NT2/D1 (cell line): ENCODE results near the gene CFAP206.

Experiments
- DNase-seq: peaks from one replicate; pipeline ENCODE4 v3.0.0-alpha.2; 2011; ENCODE audit warnings: low read depth, low spot score
- H3K27me3 ChIP-seq: 2 replicates; pipeline ENCODE4 v1.6.0; 2011; ENCODE audit warnings: mild to moderate bottlenecking; ENCODE audit not compliant: insufficient read length, insufficient read depth
- H3K36me3 ChIP-seq: 2 replicates; pipeline ENCODE4 v1.6.1; 2011; ENCODE audit warnings: mild to moderate bottlenecking, low read length, mixed read lengths; ENCODE audit not compliant: insufficient read depth, insufficient read length
- H3K4me1 ChIP-seq: 2 replicates; pipeline ENCODE4 v1.5.1; 2011; ENCODE audit not compliant: insufficient read depth, insufficient read length
- H3K4me3 ChIP-seq: 2 replicates; pipeline ENCODE4 v1.5.1; 2011; ENCODE audit warnings: low read depth; ENCODE audit not compliant: insufficient read length
- H3K9ac ChIP-seq: 2 replicates; pipeline ENCODE4 v1.6.0; 2011; ENCODE audit warnings: low read depth; ENCODE audit not compliant: insufficient read length
- H3K9me3 ChIP-seq: 2 replicates; pipeline ENCODE4 v1.5.1; 2011; ENCODE audit warnings: mild to moderate bottlenecking, low read length; ENCODE audit not compliant: insufficient read depth
- SUZ12 ChIP-seq: IDR thresholded peaks from 2 replicates; pipeline ENCODE4 v1.6.1; 2011; ENCODE audit not compliant: insufficient read length, insufficient read depth; ENCODE audit errors: extremely low read depth
- YY1 ChIP-seq: IDR thresholded peaks from 2 replicates; pipeline ENCODE4 v1.6.1; 2011; ENCODE audit not compliant: insufficient read length, insufficient read depth
- ZNF274 ChIP-seq: IDR thresholded peaks from 2 replicates; pipeline ENCODE4 v1.6.1; 2011; ENCODE audit warnings: mild to moderate bottlenecking, low read depth, low read length

CFAP206 gene

GRCh38 chr6:87378947-87379346 lies 28.8 kb upstream of the CFAP206 start:
- no peaks in the 10 kb centered on the region for H3K4me1 ChIP-seq
- DNase-seq: no peak
- no peak overlapping the region for H3K9ac ChIP-seq
- no peaks in the 10 kb centered on the region for H3K27me3 ChIP-seq
- H3K9me3 ChIP-seq: no peaks in the 10 kb centered on the region
- no peak overlapping the region for H3K4me3 ChIP-seq
- no peaks in the 10 kb centered on the region for H3K36me3 ChIP-seq
- TF ChIP-seq ZNF274 (no peak), SUZ12 (no peak), YY1 (no peak)

- H3K4me3 ChIP-seq: no peak overlapping the region
- TF ChIP-seq ZNF274: no peak
- no peak for TF ChIP-seq YY1
- TF ChIP-seq SUZ12: no peak
- H3K4me1 ChIP-seq: no peaks in the 10 kb centered on the region
- DNase-seq: no peak
- no peaks in the 10 kb centered on the region for H3K36me3 ChIP-seq
- no peaks in the 10 kb centered on the region for H3K9me3 ChIP-seq
- no peak overlapping the region for H3K9ac ChIP-seq
- no peaks in the 10 kb centered on the region for H3K27me3 ChIP-seq
These were observed 24.9 kb upstream of the CFAP206 start for GRCh38 chr6:87382861-87383260.

- DNase-seq: no peak
- no peaks in the 10 kb centered on the region for H3K36me3 ChIP-seq
- TF ChIP-seq SUZ12 (no peak), ZNF274 (no peak), YY1 (no peak)
- H3K4me3 ChIP-seq: no peak overlapping the region
- no peak overlapping the region for H3K9ac ChIP-seq
- no peaks in the 10 kb centered on the region for H3K4me1 ChIP-seq
- H3K9me3 ChIP-seq: no peaks in the 10 kb centered on the region
- H3K27me3 ChIP-seq: no peaks in the 10 kb centered on the region
These were observed 23.7 kb upstream of the CFAP206 start for GRCh38 chr6:87384038-87384437.

GRCh38 chr6:87384449-87384848 lies 23.3 kb upstream of the CFAP206 start:
- no peaks in the 10 kb centered on the region for H3K27me3 ChIP-seq
- no peaks in the 10 kb centered on the region for H3K4me1 ChIP-seq
- H3K9me3 ChIP-seq: no peaks in the 10 kb centered on the region
- no peaks in the 10 kb centered on the region for H3K36me3 ChIP-seq
- no peak overlapping the region for H3K4me3 ChIP-seq
- H3K9ac ChIP-seq: no peak overlapping the region
- TF ChIP-seq ZNF274 (no peak), YY1 (no peak), SUZ12 (no peak)
- DNase-seq: no peak

GRCh38 chr6:87391334-87391733 lies 16.4 kb upstream of the CFAP206 start:
- no peak overlapping the region for H3K9ac ChIP-seq
- no peaks in the 10 kb centered on the region for H3K36me3 ChIP-seq
- TF ChIP-seq ZNF274: no peak
- no peak for TF ChIP-seq SUZ12
- no peak for TF ChIP-seq YY1
- no peak overlapping the region for H3K4me3 ChIP-seq
- DNase-seq: peak; percentile 27
- H3K4me1 ChIP-seq: no peaks in the 10 kb centered on the region
- no peaks in the 10 kb centered on the region for H3K9me3 ChIP-seq
- no peaks in the 10 kb centered on the region for H3K27me3 ChIP-seq

GRCh38 chr6:87393026-87393622 lies 14.6 kb upstream of the CFAP206 start:
- Histone ChIP-seq H3K4me1 (no peaks in the 10 kb centered on the region), H3K36me3 (no peaks in the 10 kb centered on the region), H3K4me3 (no peak overlapping the region), H3K27me3 (no peaks in the 10 kb centered on the region), H3K9me3 (no peaks in the 10 kb centered on the region), H3K9ac (no peak overlapping the region)
- peak; percentile 43 for DNase-seq
- TF ChIP-seq SUZ12 (no peak), ZNF274 (no peak), YY1 (no peak)

- Histone ChIP-seq H3K9me3 (no peaks in the 10 kb centered on the region), H3K9ac (no peak overlapping the region), H3K27me3 (no peaks in the 10 kb centered on the region), H3K4me3 (no peak overlapping the region), H3K4me1 (no peaks in the 10 kb centered on the region), H3K36me3 (no peaks in the 10 kb centered on the region)
- DNase-seq: no peak
- no peak for TF ChIP-seq ZNF274
- TF ChIP-seq YY1: no peak
- TF ChIP-seq SUZ12: no peak
These were observed 12.3 kb upstream of the CFAP206 start for GRCh38 chr6:87395431-87395830.
